HG02884 (cell line): Measurements from ENCODE around the gene ANKRD13A.
"Not testable (repeated sequence)": the region's sequence is repeated elsewhere in the genome, so short reads cannot be mapped to it uniquely, and the experiment has no call there.

Source experiments
- ATAC-seq: cut with Tn5 transposase; IDR thresholded peaks from one replicate; pipeline ENCODE4 v1.9.1; 2021; ENCODE audit warnings: mild to moderate bottlenecking, moderate library complexity; ENCODE audit not compliant: unreplicated experiment

ANKRD13A gene

DNA sequence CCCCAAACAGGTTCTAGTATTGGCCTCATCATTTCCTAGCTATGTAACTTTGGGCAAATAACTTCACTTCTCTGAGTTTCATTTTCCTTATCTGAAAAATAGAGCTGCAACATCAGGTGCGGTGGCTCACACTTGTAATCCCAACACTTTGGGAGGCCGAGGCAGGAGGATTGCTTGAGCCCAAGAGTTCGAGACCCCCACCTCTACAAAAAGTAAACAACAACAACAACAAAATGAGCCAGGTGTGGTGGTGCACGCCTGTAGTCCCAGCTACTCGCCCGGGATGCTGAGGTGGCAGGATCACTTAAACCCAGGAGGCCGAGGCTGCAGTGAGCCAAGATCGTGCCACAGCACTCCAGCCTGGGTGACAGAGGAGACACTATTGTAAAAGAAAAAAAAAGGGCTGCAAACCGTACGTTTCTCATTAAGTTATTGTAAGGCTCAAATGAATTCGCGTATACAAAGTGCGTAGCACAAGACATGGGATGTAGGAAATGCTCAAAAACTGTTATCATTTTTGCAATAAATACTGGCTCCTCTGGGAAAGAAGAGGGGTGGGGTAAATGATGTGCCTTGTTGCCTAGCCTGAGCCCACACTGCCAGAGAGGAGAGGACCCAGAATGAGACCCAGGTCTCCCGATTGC is 48.2 kb downstream of the ANKRD13A start:
- no peak for ATAC-seq

DNA sequence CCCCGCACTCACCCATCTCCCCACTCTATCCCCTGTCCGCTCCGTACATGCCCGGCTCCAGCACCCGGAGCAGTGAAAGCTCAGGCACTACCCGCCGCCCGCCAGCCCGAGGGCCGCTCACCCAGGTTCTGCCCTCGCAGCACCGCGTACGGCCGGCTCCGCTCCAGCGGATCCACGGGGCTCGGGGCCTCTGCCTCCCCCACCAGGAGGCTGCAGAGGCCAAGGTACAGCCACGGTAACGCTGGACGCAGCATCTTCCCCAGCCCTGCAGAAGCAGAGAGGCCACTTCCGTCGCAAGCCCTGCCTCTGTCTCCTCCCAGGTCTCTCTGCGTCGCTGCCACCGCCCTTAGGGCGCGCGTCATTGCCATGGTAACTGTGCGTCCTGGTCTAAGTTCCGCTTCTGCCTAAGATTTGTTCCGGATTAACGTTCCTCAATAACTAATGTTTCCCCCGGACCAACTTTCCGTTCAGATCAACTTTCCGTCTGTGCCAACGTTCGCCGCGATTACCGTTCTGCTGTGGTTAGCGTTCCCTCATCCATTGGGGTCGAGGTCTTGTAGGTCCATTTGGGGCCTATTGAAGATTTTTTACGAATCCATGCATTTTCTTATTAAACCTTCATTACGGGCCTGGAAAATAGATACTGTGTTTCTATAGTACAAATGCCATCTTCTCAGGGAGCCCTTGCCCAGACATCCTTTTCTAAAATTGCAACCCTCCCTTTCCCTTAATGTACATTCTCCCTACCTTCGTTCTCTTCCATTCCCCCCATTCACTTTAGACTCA is 49.2 kb downstream of the ANKRD13A start, which contains the start of gene C12orf76:
TSS of gene C12orf76 (minus strand) at position 281 of the 786 bp plus-strand sequence. CDS start at position 254, 27 bp downstream.
- ATAC-seq = peak; percentile 97

DNA sequence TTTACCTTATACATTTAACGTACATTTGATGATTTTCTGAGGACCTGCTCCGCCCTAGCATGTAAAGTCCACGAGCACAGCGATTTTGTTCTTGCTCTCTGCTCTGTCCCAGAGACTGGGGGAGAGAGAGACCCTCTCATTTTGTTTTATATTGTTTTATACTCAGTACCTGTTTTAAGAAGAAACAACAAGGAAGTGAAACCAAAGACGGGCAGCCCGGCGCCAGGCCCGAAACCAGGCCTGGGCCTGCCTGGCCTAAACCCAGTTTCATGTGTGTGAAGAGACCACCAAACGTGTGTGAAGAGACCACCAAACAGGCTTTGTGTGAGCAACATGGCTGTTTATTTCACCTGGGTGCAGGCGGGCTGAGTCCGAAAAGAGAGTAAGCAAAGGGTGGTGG is 49.8 kb downstream of the ANKRD13A start:
- not testable (repeated sequence) for ATAC-seq

DNA sequence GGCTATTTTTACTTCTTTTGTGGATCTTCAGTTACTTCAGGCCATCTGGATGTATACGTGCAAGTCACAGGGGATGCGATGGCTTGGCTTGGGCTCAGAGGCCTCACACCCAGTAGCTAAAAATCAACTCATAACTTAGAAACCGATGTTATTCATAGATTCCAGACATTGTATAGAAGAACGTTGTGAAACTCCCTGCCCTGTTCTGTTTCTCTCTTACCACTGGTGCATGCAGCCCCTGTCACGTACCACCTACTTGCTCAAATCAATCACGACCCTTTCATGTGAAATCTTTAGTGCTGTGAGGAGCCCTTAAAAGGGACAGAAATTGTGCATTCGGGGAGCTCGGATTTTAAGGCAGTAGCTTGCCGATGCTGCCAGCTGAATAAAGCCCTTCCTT is 50.4 kb downstream of the ANKRD13A start:
- not testable (repeated sequence) for ATAC-seq

DNA sequence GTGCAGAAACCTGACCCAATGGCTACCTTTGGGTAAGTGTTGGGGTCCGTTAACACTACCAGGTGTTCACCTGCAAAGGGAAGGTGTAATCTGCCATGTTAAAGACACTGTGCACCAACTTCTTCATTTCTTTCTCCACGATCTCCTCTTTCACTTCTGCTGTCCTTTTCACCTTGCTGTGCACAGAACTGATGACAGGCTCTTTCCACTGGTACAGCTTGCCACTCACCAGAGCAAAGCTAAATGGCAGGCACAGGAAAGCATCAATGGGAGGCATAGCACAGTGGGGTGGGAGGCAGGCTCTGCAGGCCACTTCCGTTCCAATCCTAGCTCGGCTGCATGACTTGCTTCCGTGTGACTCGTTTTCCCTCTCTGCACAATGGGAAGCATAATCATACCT is 51.7 kb downstream of the ANKRD13A start:
- ATAC-seq = no peak

DNA sequence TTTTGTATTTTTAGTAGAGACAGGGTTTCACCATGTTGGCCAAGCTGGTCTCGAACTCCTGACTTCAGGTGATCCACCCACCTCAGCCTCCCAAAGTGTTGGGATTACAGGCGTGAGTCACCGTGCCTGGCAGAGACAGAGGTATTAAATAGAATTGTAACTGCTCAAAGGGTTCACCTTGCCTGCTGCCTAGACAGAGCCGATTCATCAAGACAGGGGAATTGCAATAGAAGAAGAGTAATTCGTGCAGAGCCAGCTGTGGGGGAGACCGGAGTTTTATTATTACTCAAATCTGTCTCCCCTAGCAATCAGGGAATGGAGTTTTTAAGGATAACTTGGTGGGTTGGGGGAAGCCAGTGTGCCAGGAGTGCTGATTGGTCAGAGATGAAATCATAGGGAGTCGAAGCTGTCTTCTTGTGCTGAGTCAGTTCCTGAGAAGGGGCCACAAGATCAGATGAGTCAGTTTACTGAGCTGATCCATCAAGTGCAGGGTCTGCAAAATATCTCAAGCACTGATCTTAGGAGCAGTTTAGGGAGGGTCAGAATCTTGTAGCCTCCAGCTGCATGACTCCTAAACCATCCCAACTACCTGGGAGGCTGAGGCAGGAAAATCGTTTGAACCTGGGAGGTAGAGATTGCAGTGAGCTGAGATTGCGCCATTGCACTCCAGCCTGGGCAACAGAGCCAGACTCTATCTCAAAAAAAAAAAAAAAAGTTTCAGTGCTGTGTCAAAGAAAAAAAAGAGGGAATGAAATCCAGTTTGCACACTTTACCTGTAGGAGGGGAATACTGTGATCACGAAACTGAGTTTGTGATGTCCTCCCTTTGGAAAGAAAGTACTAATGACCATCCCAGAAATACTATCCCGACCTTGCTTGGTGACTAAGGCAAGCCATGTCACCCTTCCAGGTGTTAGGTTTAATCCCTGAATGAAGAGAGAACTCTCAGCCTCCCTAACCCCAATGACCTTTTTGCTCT is 56.4 kb downstream of the ANKRD13A start:
- not testable (repeated sequence) for ATAC-seq

DNA sequence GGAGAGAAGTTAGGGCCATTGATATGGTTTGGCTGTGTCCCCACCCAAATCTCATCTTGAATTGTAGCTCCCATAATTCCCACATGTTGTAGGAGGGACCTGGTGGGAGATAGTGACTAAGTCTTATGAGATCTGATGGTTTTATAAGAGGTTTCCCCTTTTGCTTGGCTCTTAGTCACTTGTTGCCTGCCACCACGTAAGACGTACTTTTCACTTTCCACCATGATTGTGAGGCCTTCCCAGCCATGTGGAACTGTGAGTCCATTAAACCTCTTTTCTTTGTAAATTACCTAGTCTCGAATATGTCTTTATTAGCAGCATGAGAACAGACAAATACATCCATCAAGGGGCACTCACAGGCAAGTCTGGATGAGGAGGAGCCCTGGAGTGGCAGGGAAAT is 57.4 kb downstream of the ANKRD13A start:
- ATAC-seq = not testable (repeated sequence)

DNA sequence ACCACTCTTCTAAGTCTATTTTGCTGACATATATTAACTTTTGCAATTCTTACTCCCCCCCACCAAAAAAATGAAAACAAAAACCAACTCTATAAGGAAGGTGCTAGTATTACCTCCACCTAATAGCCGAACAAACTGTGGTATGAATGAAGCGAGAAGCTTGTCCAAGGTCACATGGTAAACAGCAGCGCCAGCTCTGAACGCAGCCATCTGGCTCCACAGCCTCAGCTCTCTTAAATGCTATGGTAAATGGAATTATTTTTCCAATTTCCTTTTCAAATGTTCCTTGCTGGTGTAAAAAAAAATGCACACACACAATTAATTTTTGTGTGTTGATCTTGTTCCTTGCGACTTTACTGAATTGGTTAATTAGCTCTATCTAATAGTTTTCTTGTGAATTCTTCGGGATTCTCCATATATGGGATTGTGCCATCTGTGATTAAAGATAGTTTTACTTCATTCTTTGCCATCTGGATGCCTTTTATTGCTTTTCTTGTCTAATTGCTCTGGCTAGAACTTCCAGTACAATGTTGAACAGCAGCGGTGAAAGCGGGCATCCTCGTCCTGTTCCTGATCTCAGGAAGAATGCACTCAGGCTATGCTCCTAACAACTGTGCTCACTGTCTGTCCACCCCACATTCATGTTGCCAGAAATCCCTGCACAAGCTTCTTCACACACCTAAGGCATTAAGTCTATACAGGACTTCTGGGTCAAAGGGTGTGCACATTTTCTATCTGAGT is 59.8 kb downstream of the ANKRD13A start:
- ATAC-seq = no peak

DNA sequence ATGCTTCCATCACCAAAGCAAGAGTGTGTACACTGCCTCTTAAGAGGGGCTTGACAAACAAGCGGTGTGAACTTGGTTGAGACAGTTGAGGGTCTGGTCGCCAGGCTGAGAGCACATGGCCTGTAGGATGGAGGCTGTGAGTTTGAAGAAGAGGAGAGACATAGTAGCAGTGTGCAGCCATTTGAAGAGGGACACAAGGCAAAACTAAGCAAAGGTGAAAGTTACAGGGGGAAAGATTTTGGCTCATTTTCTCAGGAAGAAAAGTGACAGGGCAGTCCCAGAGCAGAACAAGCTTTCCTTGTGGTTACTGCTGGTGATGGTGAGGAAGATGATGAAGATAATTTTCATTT is 60.4 kb downstream of the ANKRD13A start:
- ATAC-seq = no peak

DNA sequence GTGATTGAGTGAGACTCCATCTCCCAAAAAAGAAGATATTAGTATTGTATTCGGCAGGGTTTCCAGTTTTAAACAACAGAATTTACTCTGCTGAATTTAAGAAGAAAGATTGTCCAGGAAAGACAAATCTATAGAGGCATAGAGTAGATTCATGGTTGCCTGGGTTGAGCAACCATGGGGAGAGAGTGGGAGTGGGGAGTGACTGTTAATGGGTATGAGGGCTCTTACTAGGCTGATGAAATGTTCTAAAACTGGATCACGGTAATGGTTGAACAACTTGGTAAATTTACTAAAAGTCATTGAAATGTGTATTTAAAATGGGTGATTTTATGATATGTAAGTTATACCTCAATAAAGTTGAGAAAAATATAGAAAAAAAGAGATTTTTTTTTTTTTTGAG is 63.0 kb downstream of the ANKRD13A start:
- no peak for ATAC-seq

DNA sequence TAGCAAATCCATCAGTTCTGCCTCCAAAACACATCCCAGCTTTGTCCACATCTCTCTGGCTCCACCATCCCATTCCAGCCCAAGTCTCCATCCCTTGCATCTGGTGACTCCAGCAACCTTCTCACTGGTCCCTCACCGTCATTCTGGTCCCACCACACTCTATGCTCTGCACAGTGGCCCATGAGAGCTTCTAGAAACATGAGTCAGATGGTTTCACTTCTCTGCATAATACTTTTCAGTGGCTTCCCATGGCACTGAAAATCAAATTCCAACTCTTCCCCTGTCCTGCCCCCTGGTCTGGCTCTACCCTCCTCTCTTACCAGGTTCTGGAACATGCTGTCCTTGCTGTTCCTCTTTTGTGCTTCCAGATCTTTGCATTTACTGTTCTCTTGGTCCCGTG is 66.3 kb downstream of the ANKRD13A start:
- ATAC-seq = no peak

DNA sequence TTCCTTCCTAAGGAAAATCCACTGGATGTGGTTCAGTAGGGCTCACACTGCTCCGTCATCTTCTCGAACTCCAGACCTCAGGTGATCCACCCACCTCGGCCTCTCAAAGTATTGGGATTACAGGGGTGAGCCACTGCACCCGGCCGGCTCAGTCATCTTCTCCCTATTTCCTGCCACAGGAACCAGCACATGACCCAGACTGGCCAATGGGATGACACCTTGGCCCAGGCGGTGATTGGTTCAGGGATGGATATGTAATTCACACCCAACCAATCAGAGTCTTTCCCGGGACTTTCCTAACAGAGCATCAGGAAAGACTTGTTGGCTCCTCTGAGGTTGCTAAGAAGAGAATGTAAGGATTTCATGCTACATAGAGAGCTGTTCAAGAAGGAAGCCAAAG is 68.3 kb downstream of the ANKRD13A start:
- ATAC-seq = no peak

DNA sequence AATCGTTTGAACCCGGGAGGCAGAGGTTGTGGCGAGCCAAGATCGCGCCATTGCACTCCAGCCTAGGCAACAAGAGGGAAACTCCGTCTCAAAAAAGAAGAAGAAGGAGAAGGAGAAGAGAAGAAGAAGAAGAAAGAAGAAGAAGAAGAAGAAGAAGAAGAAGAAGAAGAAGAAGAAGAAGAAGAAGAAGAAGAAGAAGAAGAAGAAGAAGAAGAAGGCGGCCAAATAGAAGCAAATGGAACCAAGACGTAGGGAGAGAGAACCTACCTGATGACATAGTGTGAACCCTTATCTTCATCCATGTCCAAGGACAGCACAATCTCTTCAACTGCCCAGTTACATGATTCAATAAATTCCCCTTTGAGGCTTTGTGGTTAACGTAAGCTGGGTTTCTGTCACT is 68.9 kb downstream of the ANKRD13A start:
- ATAC-seq = not testable (repeated sequence)

DNA sequence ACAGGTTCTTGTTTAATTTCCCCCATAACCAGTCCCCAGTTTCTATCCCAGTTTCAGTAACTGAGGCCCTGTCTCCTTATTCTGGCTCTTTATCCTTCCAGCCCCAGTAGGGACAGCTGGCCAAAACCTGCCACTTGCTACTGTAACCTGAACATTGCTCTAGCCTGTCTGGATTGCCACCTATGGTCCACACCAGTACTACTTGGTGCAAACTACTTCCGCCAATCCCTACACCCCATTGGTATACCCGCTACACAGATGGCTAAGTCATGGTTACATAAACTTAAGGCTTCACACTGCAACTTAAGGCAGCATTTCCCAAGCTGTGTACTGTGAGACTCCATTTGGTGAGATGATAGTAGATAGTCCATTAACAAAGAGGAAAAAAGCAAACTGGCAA is 69.4 kb downstream of the ANKRD13A start:
- no peak for ATAC-seq

DNA sequence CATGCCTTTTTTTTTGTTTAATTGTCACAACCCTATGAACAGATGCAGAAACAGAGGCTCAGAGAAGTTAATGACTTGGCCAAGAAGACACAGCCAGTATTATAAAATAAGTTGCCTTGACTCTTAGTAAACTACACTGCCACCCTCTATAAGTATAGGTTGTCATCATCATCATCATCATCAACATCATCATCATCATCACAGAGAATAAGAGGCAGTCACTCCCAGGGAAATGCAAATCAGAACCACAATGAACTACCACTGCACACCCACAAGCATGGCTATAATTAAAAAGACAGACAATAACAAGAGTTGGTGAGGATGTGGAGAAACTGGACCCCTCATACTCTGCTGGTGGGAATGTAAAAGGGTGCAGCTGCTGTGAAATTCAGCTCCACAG is 72.3 kb downstream of the ANKRD13A start:
- no peak for ATAC-seq

DNA sequence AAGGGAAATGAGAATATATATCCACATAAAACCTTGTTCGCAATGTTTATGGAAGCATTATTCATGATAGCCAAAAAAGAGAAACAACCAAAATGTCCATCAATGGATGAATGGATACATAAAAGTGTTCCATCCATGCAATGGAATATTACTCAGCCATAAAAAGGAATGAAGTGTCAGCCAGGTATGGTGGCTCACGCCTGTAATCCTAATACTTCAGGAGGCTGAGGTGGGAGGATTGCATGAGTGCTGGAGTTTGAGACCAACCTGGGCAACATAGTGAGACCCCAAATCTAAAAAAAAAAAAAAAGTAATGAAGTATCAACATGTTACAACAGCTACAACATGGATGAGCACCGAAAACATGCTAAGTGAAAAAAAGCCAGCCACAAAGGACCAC is 72.7 kb downstream of the ANKRD13A start:
- ATAC-seq = no peak

DNA sequence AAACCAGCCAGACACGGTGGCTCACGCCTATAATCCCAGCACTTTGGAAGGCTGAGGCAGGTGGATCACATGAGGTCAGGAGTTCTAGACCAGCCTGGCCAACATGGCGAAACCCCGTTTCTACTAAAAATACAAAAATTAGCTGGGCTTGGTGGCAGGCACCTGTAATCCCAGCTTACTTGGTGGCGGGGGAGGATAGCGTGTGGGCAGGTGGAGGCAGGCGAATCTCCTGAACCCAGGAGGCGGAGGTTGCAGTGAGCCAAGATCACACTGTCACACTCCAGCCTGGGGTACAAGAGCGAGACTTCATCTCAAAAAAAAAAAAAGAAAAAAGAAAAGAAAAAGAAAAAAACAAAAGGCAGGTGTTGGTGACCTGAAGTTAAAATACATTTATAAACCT is 73.4 kb downstream of the ANKRD13A start:
- not testable (repeated sequence) for ATAC-seq

DNA sequence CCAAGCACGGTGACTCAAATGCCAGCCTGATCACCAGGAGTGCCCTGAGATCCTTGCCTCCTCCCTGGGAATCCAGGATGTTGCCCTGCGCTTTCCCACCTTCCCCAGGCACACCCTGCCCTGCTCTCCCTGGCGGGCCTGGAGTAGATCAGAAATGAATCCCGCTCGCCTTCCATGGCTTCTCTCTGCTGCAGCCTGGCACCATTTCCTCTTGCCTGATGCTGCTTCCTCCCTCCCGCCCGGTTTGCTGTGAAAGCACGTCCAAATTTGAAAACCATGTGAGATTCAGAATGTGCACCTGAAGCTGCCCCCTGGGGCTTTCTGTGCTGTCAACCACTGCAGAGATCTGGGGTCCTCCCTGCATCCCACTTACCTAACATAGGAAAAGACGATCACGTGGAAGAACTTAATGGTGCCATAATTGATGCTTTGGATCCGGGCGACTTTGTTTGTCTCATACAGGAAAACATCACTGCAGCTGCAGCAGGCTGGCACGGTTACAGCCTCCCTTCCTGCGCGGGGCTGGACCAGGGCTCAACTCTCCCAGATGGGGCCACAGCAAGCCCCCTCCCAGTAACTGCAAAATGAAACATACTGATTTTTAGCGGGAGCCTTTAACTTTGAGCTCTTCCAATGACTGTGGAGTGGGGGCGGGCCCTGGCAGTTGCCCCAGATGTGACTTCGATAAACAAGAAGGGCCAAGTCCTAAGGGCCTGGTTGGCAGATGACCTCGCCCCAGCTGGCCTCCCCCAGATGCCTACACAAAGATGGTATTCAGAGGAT is 74.0 kb downstream of the ANKRD13A start:
- no peak for ATAC-seq

DNA sequence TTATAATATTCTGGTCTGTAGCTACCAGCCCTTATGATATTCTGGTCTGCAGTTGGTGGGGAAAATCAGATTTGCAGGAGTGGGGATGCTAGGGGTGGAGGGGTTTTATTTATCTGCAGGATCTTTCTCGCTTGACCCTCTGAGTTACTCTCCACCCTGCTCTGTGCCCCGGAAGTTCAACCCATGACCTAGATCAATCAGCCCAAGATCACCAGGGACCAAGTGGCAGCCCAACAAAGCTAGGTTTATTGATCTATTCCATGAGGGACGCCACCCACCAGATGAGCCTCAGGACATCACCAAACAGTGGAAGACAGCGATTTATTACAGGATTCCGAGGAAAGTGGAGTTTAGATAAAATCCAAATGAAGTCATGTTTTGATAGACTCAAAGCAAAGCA is 74.9 kb downstream of the ANKRD13A start:
- no peak for ATAC-seq

DNA sequence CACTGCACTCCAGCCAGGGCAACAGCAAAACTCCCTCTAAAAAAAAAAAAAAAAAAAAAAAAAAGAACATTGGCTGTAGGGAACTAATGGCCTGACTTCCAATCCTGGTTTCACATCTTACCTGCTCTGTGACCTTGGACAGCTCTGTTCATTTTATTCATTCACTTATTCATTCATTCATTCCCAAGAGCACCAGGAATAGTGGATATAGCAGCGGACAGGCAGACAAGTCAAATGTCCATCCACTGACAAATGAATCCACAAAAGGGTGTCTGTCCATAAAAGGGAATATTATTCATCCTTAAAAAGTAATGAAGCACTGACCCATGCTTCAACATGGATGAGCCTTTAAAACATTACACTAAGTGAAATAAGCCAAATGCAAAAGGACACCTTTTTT is 76.7 kb downstream of the ANKRD13A start:
- no peak for ATAC-seq
